BE2C (cell line): ENCODE data around the gene MIA3.
A peak's percentile ranks its signal among the peaks of the same experiment; 100 is the strongest.

ENCODE experiments used
- DNase-seq: peaks from one replicate; pipeline ENCODE4 v3.0.0-alpha.2; 2020
- H3K27me3 ChIP-seq: fragments of 250-450 bp; sonication (Bioruptor Pico); 2 replicates; pipeline ENCODE4 v1.5.1; 2020; ENCODE audit warnings: mild to moderate bottlenecking
- H3K36me3 ChIP-seq: fragments of 250-450 bp; sonication (Bioruptor Pico); 2 replicates; pipeline ENCODE4 v1.5.1; 2020; ENCODE audit warnings: mild to moderate bottlenecking
- H3K4me1 ChIP-seq: fragments of 250-450 bp; sonication (Bioruptor Pico); 2 replicates; pipeline ENCODE4 v1.5.1; 2020
- H3K4me3 ChIP-seq: 2 replicates; pipeline ENCODE4 v1.5.1; 2011; ENCODE audit warnings: low read depth, low read length
- H3K9me3 ChIP-seq: fragments of 250-450 bp; sonication (Bioruptor Pico); 2 replicates; pipeline ENCODE4 v1.5.1; 2020
- TF ChIP-seq, protein P1 (sequence below): IDR thresholded peaks from 2 replicates; pipeline ENCODE4 v1.5.1; 2012; ENCODE audit warnings: mild to moderate bottlenecking, low read depth, low read length

The MIA3 gene

DNA sequence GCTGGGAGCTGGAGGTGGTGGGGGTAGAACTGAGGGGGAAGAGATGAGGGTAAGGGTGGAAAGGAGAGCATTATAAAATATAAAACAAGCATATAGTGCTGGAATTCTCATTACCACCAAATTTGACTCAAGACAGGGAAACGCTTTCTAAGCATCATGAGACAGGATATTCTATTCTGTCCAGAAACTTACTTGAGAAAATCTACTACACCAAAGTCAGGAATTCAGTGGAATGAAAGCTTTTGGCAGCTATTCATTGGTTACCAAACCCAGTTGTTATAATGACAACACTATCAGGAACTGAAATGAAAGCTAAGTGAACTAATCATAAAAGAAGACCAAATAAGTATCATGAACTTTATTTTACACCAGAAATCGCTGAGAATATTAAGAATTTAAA, 79.9 kb downstream of the MIA3 start:
- no peak for DNase-seq
- TF ChIP-seq, protein P1, sequence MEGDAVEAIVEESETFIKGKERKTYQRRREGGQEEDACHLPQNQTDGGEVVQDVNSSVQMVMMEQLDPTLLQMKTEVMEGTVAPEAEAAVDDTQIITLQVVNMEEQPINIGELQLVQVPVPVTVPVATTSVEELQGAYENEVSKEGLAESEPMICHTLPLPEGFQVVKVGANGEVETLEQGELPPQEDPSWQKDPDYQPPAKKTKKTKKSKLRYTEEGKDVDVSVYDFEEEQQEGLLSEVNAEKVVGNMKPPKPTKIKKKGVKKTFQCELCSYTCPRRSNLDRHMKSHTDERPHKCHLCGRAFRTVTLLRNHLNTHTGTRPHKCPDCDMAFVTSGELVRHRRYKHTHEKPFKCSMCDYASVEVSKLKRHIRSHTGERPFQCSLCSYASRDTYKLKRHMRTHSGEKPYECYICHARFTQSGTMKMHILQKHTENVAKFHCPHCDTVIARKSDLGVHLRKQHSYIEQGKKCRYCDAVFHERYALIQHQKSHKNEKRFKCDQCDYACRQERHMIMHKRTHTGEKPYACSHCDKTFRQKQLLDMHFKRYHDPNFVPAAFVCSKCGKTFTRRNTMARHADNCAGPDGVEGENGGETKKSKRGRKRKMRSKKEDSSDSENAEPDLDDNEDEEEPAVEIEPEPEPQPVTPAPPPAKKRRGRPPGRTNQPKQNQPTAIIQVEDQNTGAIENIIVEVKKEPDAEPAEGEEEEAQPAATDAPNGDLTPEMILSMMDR, result no peak
- peaks cover 8% of the 10 kb centered on the region; the same call in 1 of the 2 replicates for H3K36me3 ChIP-seq
- H3K27me3 ChIP-seq, result no peaks in the 10 kb centered on the region
- no peaks in the 10 kb centered on the region for H3K9me3 ChIP-seq
- peaks cover 5% of the 10 kb centered on the region; the same call in 1 of the 2 replicates for H3K4me1 ChIP-seq
- H3K4me3 ChIP-seq, result no peak overlapping the region

DNA sequence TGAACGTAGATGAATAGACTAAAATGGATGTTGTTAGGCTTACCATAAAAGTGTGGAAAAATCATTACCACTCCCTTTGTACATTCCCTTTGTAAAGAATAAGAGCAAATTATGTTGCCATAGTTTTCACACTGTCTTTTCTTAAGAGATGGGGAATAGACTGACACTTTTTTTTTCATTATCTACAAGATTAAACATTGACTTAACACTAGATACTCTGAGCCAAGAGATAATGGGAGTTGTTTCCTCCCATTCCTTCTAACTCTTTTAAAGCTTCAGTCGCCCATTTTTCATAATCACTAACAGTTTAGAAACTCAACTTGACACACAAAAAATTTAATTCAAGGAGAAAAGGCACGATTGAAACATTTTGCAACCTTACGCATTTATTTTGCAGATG, 84.3 kb downstream of the MIA3 start:
- no peak overlapping the region for H3K4me3 ChIP-seq
- TF ChIP-seq, protein P1, result no peak
- no peaks in the 10 kb centered on the region; the same call in 1 of the 2 replicates for H3K9me3 ChIP-seq
- no peaks in the 10 kb centered on the region for H3K36me3 ChIP-seq
- H3K4me1 ChIP-seq, result no peaks in the 10 kb centered on the region
- H3K27me3 ChIP-seq, result no peaks in the 10 kb centered on the region
- no peak for DNase-seq

DNA sequence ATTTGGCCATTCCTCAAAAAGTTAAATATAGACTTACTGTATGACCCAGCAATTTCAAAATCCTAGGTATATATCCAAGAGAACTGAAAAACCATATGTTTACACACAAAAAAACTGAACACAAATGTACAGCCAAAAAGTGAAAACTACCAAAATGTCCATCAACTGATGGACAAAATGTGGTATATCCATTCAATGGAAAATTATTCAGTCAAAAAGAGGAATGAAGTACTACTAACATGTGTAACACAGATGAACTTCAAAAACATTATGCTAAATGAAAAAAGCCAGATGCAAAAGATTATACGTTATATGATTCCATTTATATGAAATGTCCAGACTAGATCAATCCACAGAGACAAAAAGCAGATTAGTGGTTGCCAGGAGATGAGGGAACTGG, 86.4 kb downstream of the MIA3 start:
- H3K27me3 ChIP-seq, result no peaks in the 10 kb centered on the region
- H3K9me3 ChIP-seq, result no peaks in the 10 kb centered on the region; the same call in 1 of the 2 replicates
- TF ChIP-seq, protein P1, result no peak
- DNase-seq, result no peak
- H3K36me3 ChIP-seq, result no peaks in the 10 kb centered on the region
- no peak overlapping the region for H3K4me3 ChIP-seq
- H3K4me1 ChIP-seq, result no peaks in the 10 kb centered on the region

DNA sequence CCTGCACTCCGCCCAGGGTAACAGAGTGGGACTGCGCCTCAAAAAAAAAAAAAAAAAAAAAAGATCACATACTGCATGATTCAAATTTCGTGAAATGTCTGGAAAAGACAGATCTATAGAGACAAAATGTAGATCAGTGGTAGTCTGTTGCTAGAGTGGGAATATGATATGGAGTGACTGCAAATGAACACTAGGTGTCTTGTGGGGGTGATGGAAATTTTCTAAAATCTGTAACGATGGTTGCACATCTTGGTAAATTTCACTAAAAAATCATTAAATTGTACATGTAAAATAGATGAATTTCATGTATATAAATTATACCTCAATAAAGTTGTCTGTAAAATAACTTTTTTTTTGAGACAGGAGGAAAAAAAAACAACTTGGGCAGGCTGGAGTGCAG, 88.9 kb downstream of the MIA3 start:
- Histone ChIP-seq H3K36me3 (no peaks in the 10 kb centered on the region), H3K9me3 (no peaks in the 10 kb centered on the region; the same call in 1 of the 2 replicates), H3K27me3 (no peaks in the 10 kb centered on the region), H3K4me1 (peaks cover 8% of the 10 kb centered on the region), H3K4me3 (no peak overlapping the region)
- DNase-seq, result no peak
- TF ChIP-seq, protein P1, result no peak; the same call in 1 of the 2 replicates

DNA sequence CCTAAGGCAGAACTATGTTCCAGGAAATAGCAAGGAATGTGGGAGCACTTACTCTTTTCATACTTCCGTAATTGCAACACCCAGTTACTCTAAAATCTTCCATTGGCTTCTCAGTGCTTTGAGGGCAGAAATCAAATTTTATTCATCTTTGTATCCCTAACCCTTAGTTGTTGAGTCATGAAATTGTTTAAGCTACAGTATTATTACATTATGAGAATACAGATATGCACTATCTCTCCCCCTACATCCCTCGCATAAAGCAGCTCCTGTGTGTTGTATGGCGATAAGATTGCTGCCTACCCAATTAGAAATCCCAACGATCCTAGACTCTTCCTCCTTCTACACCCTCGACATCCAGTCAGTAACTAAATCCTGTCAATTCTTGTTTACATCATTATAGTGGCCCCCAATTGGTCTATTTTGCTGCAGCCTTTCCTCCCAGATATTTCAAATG, 91.8 kb downstream of the MIA3 start:
- no peaks in the 10 kb centered on the region for H3K27me3 ChIP-seq
- peak overlapping the region; percentile 99 for H3K4me3 ChIP-seq

More for the DNA sequence above, 91.8 kb downstream of the MIA3 start:
- H3K9me3 ChIP-seq, result no peaks in the 10 kb centered on the region; the same call in 1 of the 2 replicates
- no peak for DNase-seq
- TF ChIP-seq, protein P1, result no peak
- H3K36me3 ChIP-seq, result no peaks in the 10 kb centered on the region
- H3K4me1 ChIP-seq, result peaks cover 8% of the 10 kb centered on the region
